8988T (cell line): ENCODE results near the gene COLQ.
"Not testable (repeated sequence)": the region's sequence is repeated elsewhere in the genome, so short reads cannot be mapped to it uniquely, and the experiment has no call there.

Source experiments
- DNase-seq: peaks from one replicate; pipeline ENCODE4 v3.0.0; 2011

COLQ gene

DNA sequence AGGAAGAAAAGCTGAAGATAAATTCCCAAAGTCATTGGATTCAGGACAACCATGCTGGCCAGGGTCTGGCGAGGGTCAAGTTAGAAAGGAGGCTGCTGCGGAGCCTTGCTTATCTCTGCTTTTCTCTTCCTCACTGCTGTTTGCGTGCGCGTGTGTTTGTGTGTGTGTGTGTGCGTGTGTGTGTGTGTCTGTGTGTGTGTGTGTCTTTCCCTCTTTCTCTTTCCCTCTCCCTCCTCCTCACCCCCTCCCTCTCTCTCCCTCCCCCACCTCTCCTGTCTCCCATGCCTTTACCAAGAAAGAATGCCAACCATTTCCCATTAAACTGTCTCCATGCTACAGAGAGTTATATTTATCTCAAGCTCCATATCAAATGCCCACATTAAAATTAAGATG is at the start of gene COLQ:
TSS of gene COLQ (minus strand) at position 134 of the 393 bp plus-strand sequence. CDS start at position 53, 81 bp downstream.
- no peak for DNase-seq

DNA sequence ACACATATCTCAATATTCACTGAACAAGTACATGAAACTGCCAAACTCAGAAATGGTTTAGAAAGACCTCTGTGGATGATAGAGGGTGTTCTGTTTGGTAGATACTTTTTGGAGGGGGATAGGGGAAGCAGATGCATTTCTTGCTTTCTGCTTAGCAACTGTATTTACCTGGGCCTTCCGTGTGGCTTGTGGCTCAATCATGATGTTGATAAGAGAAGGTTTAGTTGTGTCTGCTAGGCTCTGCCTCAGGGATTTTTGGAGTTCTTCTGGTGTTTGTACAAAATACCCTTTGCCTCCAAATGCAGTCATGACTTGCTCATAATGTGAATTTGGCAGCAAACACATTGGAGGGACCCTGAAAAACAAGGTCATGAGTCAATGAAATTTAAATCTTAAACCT is 41.7 kb upstream of the COLQ start:
- no peak for DNase-seq

DNA sequence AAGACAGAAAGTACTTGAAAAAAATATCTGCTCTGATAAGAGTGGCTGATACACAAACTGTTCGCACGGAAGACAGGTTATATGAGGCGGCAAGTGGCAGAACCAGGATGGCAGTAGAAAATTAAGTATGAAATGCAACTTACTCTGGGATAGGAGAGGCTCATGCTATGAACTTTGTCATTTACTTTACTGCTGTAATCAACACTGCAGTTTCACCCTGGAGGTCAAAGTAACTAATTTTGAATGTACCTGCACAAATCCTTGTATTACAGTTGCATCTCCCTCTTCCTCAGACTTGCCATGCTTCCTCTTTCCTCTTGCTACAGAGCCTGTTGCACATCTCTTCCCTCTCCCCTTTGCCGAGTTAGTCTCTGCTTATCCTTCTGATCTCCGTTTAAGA is 41.1 kb upstream of the COLQ start:
- no peak for DNase-seq

DNA sequence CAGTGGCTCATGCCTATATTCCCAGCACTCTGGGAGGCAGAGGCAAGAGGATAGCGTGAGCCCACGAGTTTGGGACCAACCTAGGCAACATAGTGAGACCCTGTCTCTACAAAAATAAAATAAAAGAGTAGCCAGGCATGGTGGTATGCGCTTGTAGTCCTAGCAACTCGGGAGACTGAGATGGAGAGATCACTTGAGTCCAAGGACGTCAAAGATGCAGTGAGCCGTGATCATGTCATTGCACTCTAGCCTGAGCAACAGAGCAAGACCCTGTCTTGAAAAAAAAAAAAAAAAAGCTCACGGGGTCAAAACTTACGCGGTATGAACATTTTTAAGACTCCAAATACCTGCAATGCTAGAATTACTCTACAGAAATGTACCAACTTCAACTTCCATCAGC is 37.1 kb upstream of the COLQ start:
- DNase-seq = no peak

DNA sequence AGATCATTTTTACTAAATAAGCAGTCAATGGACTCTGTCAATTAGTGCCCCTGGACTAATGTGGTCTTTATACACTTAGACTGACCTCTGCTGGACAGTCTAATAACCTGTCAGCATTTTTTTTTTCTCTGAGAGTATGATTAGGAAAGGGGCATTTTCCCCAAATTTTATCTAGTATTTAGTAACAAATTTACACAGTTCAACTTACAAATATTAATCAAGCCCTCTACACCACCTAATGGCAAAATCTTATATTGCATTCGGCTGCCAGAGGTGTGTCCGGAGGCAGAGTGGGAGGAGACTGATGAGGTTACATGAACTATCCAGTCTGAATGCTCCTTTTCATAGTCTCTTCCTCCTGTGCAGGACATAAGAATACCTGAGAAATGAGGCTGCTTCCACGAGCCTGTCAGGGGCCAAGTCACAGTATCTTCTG is 36.0 kb upstream of the COLQ start:
- DNase-seq = no peak

DNA sequence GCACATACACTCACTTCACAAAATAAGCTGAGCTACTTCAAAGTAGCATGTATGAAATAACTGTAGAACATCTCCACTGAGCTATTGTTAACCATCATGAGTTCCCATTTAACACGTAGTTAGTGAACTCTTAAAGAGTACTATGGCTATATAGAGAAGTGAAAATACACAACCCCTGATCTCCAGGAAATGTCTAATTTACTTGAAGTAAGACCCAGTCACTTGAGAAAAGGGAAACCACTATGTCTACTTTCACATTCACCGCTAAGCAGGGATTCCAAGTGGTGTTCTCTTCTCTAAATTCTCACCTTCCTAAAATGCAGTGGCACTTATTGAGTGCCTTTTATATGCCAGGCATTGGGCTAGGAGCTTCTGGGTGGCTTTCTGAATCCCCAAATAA is 35.0 kb upstream of the COLQ start:
- DNase-seq = no peak

DNA sequence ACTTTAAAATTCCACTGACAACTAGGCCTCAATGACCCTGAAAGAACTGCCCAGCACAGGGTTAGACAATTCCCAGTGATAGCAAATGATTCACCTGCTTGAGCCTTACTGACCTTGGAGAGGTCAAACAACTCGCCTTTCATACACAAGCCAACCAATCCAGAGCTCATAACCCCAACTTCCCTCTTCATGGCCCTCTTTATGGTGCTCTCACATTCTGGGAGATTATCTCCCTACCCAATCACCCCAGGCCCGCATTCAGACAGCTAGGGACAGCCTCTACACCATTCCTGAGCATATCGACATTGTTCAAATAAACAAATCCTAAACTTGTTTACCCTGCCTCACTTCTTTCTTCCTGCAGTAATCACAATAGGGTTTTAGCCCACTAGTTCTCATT is 32.2 kb upstream of the COLQ start:
- DNase-seq = no peak

DNA sequence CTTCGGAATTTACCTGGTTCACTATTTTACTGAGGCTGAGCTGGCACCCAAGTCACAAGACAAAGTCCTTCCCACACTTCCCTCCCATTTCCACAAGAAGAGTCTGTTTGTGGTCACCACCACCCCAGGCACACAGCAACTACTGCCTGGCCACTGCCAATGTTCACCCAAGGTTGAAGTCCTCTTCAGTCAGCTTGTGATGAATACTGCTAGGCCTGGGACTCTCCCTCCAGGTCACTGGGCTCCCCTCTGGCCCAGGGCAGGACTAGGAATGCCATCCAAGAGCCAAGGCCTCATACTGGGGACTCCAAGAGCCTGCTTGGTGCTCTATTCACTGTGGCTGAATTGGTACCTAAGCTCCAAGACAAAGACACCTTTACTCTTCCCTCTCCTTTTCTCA is 30.4 kb upstream of the COLQ start:
- no peak for DNase-seq

DNA sequence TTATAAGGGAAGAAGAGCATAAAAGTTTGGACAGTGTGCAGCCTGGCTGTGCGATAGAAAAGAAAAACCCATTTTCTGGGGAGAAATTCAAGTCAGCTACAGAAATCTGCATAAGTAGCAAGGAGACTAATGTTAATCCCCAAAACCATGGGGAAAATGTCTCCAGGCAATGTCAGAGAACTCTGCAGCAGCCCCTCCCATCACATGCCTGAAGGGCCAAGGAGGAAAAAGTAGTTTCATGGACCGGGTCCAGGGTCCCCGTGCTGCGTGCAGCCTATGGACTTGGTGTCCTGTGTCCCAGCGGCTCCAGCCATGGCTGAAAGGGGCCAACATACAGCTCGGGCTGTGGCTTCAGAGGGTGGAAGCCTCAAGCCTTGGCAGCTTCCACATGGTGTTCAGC is 28.3 kb upstream of the COLQ start:
- DNase-seq = no peak

DNA sequence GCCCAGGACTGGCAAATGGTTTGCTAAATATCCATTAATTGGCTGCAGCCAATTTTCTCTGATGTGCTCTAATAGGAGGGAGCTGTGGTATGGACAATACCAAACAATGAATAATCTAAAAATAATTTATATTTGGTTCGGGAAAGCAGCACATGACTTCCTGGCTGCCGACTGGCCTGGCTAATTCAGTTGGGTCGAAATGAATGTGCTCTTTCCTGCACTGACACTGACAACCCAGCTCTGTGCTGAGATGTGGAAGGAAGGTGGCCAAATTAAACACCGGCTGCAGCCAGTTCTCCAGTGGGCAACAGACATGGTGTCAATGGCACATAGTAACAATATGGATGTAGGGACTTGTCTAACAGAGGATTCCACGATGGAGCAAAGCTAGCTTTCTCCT is 21.1 kb upstream of the COLQ start:
- no peak for DNase-seq

DNA sequence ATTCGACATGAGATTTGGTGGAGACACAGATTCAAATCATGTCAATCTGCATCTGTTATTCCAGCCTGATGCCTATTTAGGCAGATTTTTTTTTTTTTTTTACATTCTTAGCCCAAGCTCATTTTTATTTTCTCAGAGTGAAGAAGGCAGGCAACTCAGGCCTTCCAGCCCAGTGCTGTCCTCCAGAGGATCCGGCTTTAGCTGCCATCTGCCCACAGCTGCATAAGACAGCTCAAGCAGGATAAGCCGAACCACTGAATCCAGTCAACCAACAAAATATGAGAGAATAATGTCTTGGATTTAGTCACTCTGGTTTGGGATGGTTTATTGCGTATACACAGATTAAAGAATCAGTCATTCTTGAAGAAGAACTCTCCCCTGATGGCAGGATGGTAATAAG is 19.9 kb upstream of the COLQ start:
- no peak for DNase-seq

DNA sequence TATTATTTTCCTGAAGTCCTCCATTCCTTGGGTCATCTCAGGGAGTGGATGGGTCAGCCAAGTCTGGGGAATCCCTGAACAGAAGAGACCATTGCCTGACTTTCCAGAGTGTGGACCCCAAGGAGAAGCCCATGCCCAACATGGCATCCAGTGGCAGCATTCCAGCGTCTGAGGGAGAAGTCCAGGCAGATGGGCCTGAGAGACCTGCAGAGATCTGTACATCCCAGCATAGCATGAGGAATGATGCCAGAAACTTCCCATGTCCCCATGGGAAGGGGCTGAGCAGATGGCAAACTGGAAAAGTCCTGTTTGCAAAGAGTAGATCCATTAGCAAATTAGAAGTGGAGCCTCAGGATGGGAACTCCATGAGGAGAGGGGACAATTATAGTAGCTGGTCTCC is 17.6 kb upstream of the COLQ start:
- no peak for DNase-seq

DNA sequence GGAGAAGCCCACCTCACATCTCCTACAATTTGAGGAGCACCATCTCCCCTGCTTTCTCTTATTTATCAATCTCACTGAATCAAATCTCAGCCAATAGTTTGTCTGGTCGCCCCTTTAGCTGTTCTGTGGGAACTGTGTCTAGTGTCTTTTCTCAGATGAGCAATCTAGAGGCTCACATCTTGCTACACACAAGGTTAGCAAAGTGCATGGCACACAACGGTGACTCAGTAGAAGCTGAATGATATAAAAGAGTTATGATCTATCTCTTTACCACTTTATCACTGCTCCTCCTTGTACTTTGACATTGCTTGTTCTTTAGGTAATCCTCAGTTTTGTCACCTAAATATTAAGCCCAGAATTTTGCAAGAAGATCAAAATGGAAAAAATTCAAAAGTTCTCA is 16.8 kb upstream of the COLQ start:
- no peak for DNase-seq

DNA sequence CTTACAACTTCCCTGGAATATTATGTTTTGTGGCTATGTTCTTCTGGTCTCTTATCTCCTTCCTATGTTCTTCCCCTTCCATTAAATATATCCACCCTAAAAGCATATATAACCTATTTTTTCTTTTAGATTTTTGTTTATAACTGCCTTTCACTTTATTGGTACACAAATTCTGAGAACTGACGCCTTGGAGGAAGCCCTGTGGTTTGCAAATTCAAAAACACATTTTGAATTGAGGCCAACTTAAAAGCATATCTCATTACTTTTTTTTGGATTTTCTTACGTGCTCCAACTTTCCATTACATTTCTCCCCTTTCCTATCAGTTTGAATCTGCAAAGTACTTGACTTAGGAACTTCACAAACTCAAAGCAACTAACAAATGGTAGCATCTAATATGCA is 15.3 kb upstream of the COLQ start:
- no peak for DNase-seq

DNA sequence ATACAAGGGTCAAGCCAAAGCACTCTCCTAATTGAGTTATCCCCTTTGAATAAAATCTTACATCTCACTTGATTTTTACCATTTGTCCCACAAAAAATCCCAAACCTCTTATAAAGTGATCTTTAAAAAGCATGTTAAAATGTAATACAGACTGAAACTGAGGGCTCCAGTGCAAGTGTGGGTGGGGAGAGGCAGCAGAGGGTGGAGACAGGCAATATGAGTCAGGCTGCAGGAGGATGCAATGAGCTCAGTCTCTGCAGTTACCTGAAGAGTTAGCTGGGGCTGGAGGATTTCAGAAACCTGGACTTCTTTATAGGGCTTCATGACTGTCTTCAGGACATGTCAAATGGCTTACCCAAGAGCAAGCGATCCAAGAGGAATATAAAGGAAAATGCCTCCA is 14.2 kb upstream of the COLQ start:
- no peak for DNase-seq

DNA sequence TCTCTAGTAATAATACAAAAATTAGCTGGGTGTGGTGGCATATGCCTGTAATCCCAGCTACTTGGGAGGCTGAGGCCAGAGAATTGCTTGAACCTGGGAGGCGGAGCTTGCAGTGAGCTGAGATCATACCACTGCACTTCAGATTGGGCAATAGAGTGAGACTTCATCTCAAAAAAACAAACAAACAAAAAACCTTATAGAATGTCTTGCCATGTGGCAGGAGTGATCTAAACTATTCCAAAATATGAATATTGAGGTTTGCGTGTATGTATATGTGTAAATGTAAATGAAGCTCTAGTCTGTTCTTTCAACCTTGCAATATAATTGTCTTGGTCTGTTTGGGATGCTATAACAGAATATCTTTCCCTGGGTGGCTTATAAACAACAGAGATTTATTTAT is 11.1 kb upstream of the COLQ start:
- DNase-seq = not testable (repeated sequence)

DNA sequence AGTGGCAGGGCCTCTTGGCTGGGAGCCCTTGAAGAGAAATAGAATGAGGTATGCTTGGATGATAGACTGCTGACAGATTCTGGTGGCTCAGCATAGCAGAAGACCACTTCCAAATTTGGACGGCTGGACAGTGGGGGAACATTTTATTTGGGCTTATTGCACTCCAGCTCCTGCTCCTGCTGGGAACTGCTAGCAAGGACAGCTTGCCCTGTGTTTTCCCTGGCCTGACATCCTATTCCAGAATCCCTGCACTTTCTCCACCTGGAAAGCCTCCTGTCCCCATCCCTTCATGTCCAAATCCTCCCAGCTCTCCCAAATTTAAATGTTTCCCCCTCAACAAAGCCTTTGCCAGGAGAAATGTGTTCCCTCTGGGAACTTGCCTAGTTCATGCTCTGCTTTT is 9.8 kb upstream of the COLQ start:
- DNase-seq = no peak

DNA sequence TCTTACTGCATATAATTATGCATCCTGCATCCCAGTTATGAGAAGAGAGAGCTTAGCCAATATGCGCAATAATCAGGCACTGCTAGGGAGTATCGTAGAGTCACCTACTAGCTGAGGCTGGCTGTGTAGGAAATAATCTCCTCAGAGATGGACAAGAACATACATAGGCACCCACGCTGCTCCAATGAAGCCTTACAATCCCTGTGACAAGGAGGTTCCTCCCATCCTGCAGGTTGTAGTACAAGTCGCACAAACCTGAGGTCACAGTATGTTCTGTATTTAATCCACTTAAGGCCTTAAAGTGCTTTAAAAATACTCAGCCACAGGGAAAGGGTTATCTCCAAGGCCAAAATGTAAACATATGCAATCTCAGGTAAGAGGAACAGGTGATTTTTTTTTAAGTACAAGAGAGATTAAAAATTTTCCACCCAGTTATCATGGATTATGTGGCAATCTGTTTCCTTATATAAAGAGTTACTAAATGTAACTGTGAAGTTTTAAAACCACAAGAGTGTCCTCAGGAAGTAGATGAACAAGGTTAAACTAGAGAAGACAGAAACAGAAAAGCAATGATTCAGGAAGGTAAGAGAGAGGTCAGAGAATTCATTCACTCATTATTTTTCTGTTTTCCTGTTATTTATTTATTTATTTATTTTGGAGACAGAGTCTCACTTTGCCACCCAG is 7.5 kb upstream of the COLQ start:
- DNase-seq = no peak

DNA sequence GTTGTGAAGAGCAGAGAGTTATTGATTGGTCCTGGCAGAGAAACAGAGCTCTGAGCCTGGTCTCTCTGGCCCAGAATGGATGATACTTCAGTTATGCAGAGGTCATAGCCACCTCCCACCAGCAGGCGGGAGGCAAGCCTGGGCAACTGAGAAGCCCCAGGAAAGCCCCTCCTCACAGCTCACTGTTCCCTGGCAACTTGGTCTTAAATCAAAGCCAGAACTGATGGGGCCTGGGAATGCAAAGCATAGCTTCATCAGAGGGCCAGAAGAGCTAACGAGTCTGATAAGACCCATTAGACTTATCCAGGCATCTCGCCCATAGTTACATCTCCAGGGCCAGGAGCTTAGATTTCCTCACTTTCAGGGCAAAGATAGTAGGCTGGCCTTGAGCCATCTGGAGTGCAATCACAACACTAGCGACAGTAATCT is 5.5 kb upstream of the COLQ start:
- no peak for DNase-seq

DNA sequence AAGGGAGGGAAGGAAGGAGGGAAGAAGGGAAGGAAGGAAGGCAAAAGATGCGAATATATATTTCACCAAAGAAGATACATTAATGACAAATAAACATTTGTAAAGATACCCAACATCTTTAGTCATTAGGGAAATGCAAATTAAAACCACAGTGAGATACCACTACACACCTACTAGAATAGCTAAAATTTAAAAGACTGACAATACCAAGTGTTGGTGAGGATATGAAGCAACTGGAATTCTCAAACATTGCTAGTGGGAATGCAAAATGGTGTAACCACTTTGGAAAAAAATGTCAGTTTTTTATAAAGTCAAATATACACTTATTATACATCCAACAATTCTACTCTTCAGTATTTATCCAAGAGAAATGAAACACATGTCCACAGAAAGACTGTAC is 4.3 kb upstream of the COLQ start:
- no peak for DNase-seq

DNA sequence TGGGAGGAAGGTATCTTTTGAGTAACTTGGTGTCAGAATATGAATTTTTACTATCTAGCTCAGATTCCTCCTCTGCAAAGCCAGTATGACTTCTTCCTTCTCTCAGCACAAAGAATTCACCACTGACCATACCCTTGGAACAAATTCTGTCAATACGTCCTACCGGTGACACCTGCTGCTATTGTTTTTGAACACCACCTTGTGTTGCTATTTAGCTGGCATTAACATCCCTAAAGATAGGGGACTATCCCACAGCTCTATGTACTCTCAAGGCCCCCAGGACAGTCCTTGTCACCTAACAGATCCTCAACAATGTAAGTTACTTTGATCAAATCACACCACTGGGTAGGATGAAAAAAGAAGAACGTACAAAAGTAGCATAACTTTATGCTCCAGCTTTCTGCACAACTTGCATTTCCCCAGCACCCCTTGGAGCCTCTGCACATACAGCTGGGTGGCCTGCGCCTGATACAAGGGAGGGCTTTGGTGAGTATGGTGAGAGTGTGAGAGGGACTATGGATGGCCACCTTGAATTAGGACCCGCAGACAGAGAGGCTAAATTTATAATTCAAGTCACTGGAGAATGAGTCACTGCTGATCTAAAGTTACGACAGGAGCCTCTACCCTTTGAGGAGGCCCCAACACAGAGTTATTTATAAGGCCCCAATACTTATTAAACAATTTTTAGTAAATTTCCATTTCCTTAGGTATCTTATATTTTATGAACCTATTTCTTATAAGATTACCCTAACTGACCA is 2.3 kb upstream of the COLQ start:
- no peak for DNase-seq

DNA sequence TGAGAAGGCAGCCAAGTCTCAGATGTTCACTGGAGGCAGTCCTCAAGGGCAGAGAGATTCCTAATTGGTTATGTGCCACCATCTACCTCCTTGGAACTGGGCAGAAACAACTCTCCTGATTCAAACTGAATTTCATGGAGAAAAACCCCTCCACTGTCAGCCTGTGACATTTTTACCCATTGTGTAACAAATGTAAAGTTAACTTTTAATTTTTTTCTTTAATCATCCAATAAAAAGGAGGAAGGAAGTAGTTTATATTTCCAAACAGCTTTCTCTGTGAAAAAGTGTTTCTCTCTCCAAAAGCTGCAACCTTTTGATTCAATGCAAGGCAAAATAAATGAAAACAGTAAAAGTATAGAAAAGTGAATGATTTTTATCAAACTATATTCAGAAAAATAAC is 510 bp upstream of the COLQ start:
- no peak for DNase-seq

DNA sequence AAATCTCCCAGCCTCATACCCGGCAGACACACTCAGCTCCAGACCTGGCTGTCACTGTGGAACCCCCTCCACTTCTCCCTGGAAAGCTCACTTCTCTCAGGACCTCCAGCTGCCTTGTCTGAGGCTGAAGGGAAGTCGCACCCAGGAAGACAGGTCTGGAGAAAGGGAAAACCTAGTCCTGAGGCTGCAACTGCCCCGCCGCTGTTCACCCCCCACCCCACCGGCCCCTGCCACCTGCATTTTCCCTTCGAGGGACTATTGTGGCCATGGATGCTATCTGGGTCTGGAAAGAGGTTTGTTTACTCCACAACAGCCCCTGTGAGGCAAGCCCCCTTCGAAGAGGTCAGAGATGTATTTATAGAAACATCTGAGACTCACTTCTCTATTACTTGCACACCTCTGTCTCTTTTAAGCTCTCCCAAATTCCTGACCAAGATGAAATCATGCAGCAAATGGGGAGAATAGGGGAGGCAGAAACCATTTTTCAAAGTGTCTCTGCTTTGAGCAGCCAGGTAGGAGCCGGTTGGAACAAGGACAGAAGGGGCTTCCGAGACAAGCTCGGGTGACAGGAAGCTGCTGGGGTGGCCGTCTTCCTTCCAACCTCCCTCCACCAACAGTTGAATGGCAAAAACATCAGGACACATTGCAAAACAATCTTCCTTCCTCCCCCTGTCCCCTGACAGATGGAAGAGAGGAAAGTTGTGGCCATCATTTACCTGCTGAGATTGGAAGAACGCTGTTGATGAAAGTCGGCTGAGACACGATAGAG is 518 bp downstream of the COLQ start:
- DNase-seq = no peak

DNA sequence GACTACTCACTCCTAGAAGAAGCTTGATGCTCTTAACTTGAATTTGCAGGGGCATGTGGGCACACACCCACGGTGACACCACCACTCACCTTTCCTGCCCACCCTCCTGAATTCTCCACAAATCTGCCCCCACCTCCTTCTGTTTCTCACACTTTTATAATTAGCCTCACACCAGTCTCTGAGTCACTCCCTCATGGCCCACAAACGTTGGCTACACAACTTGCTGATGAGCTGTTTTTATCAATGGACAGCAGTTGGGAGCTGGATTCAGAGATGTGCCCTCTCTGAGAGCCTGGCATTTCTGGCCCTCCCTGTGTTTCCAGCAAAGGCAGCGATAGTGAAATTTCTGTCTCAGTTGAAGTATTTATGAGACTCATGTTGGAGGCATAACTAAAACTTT is 1.3 kb downstream of the COLQ start:
- DNase-seq = no peak
